H9 (cell line): ENCODE measurements around the gene DLGAP4. TPM values are rescaled to one million over a fixed set of nuclear protein-coding genes. Genes with fewer than 3 reads are reported as not detected.

ENCODE experiments used
- DNase-seq: peaks from one replicate; pipeline ENCODE4 v3.0.0-alpha.2; 2017
- H2AFZ ChIP-seq: one replicate; pipeline ENCODE4 v1.6.1; 2013; ENCODE audit warnings: mild to moderate bottlenecking, low read length, control low read depth, moderate library complexity
- H2AK5ac ChIP-seq: 2 replicates; pipeline ENCODE4 v1.6.1; 2013; ENCODE audit warnings: low read length, control low read depth, mixed read lengths; ENCODE audit not compliant: insufficient read length
- H2BK120ac ChIP-seq: one replicate; pipeline ENCODE4 v1.6.1; 2013; ENCODE audit warnings: low read depth, mild to moderate bottlenecking, low read length, control low read depth, inconsistent platforms; ENCODE audit not compliant: poor library complexity, severe bottlenecking
- H2BK12ac ChIP-seq: 2 replicates; pipeline ENCODE4 v1.6.1; 2013; ENCODE audit warnings: low read length, control low read depth, mixed read lengths, low read depth; ENCODE audit not compliant: insufficient read length
- H2BK15ac ChIP-seq: 2 replicates; pipeline ENCODE4 v1.6.1; 2013; ENCODE audit warnings: low read depth, low read length, control low read depth
- H2BK20ac ChIP-seq: one replicate; pipeline ENCODE4 v1.6.1; 2013; ENCODE audit warnings: low read depth, mild to moderate bottlenecking, low read length, control low read depth, inconsistent platforms; ENCODE audit not compliant: poor library complexity, severe bottlenecking
- H2BK5ac ChIP-seq: 2 replicates; pipeline ENCODE4 v1.6.1; 2013; ENCODE audit warnings: low read length, control low read depth, mixed read lengths; ENCODE audit not compliant: insufficient read length
- H3K14ac ChIP-seq: 2 replicates; pipeline ENCODE4 v1.6.1; 2013; ENCODE audit warnings: low read length, control low read depth; ENCODE audit not compliant: insufficient read depth
- H3K18ac ChIP-seq: 2 replicates; pipeline ENCODE4 v1.6.1; 2013; ENCODE audit warnings: low read depth, mild to moderate bottlenecking, mixed read lengths, low read length, control low read depth; ENCODE audit not compliant: insufficient read length
- H3K23ac ChIP-seq: 2 replicates; pipeline ENCODE4 v1.6.1; 2013; ENCODE audit warnings: low read length, control low read depth, mixed read lengths, low read depth; ENCODE audit not compliant: insufficient read length
- H3K23me2 ChIP-seq: 2 replicates; pipeline ENCODE4 v1.6.1; 2013; ENCODE audit warnings: low read depth, mild to moderate bottlenecking, mixed read lengths, low read length, control low read depth; ENCODE audit not compliant: insufficient read length, poor library complexity, severe bottlenecking
- H3K27ac ChIP-seq: 2 replicates; pipeline ENCODE4 v1.5.1; 2013; ENCODE audit warnings: low read length, control low read depth, mixed read lengths, low read depth; ENCODE audit not compliant: insufficient read length
- H3K27me3 ChIP-seq: 2 replicates; pipeline ENCODE4 v1.6.1; 2013; ENCODE audit warnings: low read length, control low read depth, inconsistent platforms; ENCODE audit not compliant: insufficient read depth
- H3K4ac ChIP-seq: 2 replicates; pipeline ENCODE4 v1.6.1; 2013; ENCODE audit warnings: low read depth, mild to moderate bottlenecking, control low read depth, inconsistent platforms, low read length, moderate library complexity
- H3K4me1 ChIP-seq: 2 replicates; pipeline ENCODE4 v1.6.1; 2013; ENCODE audit warnings: low read length, control low read depth, inconsistent platforms; ENCODE audit not compliant: insufficient read depth
- H3K4me2 ChIP-seq: 2 replicates; pipeline ENCODE4 v1.6.1; 2013; ENCODE audit warnings: low read length, control low read depth, mixed read lengths; ENCODE audit not compliant: insufficient read length, insufficient read depth
- H3K56ac ChIP-seq: 2 replicates; pipeline ENCODE4 v1.6.1; 2013; ENCODE audit warnings: low read depth, mild to moderate bottlenecking, mixed read lengths, low read length, control low read depth; ENCODE audit not compliant: insufficient read length
- H3K79me1 ChIP-seq: 2 replicates; pipeline ENCODE4 v1.6.1; 2013; ENCODE audit warnings: low read depth, mild to moderate bottlenecking, moderate library complexity, low read length, control low read depth, inconsistent platforms; ENCODE audit not compliant: insufficient read depth, poor library complexity, severe bottlenecking
- H3K79me2 ChIP-seq: 2 replicates; pipeline ENCODE4 v1.6.1; 2013; ENCODE audit warnings: low read length, control low read depth, inconsistent platforms; ENCODE audit not compliant: insufficient read depth
- H3K9ac ChIP-seq: 2 replicates; pipeline ENCODE4 v1.6.1; 2013; ENCODE audit warnings: low read length, control low read depth, mixed read lengths; ENCODE audit not compliant: insufficient read length; ENCODE audit errors: extremely low read depth
- H3K9me3 ChIP-seq: one replicate; pipeline ENCODE4 v1.6.1; 2013; ENCODE audit warnings: low read depth, low read length, inconsistent platforms; ENCODE audit not compliant: control insufficient read depth
- H3T11ph ChIP-seq: one replicate; pipeline ENCODE4 v1.6.1; 2013; ENCODE audit warnings: mild to moderate bottlenecking, low read length, control low read depth, inconsistent platforms
- H4K20me1 ChIP-seq: one replicate; pipeline ENCODE4 v1.6.1; 2013; ENCODE audit not compliant: control insufficient read depth, insufficient read length, insufficient read depth
- H4K5ac ChIP-seq: 2 replicates; pipeline ENCODE4 v1.6.1; 2013; ENCODE audit warnings: low read depth, mild to moderate bottlenecking, mixed read lengths, low read length, control low read depth; ENCODE audit not compliant: insufficient read length
- H4K8ac ChIP-seq: replicated peaks from 2 replicates; pipeline ENCODE4 v1.6.1; 2013; ENCODE audit warnings: low read length, control low read depth, mixed read lengths, low read depth; ENCODE audit not compliant: insufficient read length
- H4K91ac ChIP-seq: 2 replicates; pipeline ENCODE4 v1.6.1; 2013; ENCODE audit warnings: low read depth, mild to moderate bottlenecking, moderate library complexity, mixed read lengths, low read length, control low read depth; ENCODE audit not compliant: insufficient read length
- H3K27ac Mint-ChIP-seq, 3 experiments: 2 replicates in 2 of 3; 3 replicates in 1 of 3; pipeline ENCODE4 v1.8.0; 2020 to 2021; ENCODE audit warnings: mixed read lengths in 3 of 3, mild to moderate bottlenecking in 1 of 3, moderate library complexity in 1 of 3
- H3K27me3 Mint-ChIP-seq: 2 replicates; pipeline ENCODE4 v1.8.0; 2021; ENCODE audit warnings: low read depth, mild to moderate bottlenecking, moderate library complexity, mixed read lengths
- H3K36me3 Mint-ChIP-seq, 3 experiments: 2 replicates in 2 of 3; 3 replicates in 1 of 3; pipeline ENCODE4 v1.8.0; 2020 to 2021; ENCODE audit warnings: low read depth in 3 of 3, mixed read lengths in 3 of 3; ENCODE audit not compliant: insufficient read depth in 1 of 3
- H3K4me1 Mint-ChIP-seq, 2 experiments: 2 replicates each; pipeline ENCODE4 v1.8.0; 2020; ENCODE audit warnings: mixed read lengths in 2 of 2
- H3K4me3 Mint-ChIP-seq, 2 experiments: 2 replicates in 1 of 2; 3 replicates in 1 of 2; pipeline ENCODE4 v1.8.0; 2020 to 2021; ENCODE audit warnings: mild to moderate bottlenecking in 2 of 2, mixed read lengths in 2 of 2, moderate library complexity in 1 of 2
- H3K9me3 Mint-ChIP-seq, 2 experiments: 2 replicates in 1 of 2; 3 replicates in 1 of 2; pipeline ENCODE4 v1.8.0; 2020; ENCODE audit warnings: mild to moderate bottlenecking in 2 of 2, mixed read lengths in 2 of 2, moderate library complexity in 1 of 2
- CTCF ChIP-seq: fragments of 200-600 bp; sonication (generic); conservative IDR thresholded peaks from 3 replicates; pipeline ENCODE4 v1.8.0; 2021; ENCODE audit warnings: antibody characterized with exemption, mild to moderate bottlenecking
- WGBS: extraction: QIAGEN DNeasy Blood & Tissue Kit; methylation state at CpG from one replicate; pipeline ENCODE4 v1.1.7; 2013; ENCODE audit warnings: missing lambda C conversion rate, low lambda C conversion rate, mixed read lengths; ENCODE audit not compliant: insufficient read length; ENCODE audit errors: extremely low coverage; 5-methylcytosine and 5-hydroxymethylcytosine counted together
- total RNA-seq: library from RNA; stranded (reverse); gene quantifications from 2 replicates; pipeline ENCODE4 v1.2.1, GENCODE V29; 2021

Gene DLGAP4
- total RNA-seq, 1 experiment from 2014 or later: 48.0 TPM

- no peak overlapping the region for H2AFZ ChIP-seq
- H3K23me2 ChIP-seq: no peaks in the 10 kb centered on the region
- H4K8ac ChIP-seq: no peak overlapping the region
- H4K91ac ChIP-seq: no peak overlapping the region
- Mint-ChIP-seq H3K27me3 (no peaks in the 10 kb centered on the region; the same call in 1 of the 2 replicates), H3K27ac (peak overlapping the region in 1 of 3 experiments; percentile 60; a peak in 1 of 7 replicates), H3K36me3 (peaks cover 4 to 18% (median 14%) of the 10 kb centered on the region in 3 experiments; a peak in 5 of 7 replicates), H3K9me3 (no peaks in the 10 kb centered on the region), H3K4me3 (peak overlapping the region in 1 of 2 experiments; percentile 8; a peak in 2 of 5 replicates), H3K4me1 (peaks cover 16 to 22% of the 10 kb centered on the region in 2 experiments)
- no peak overlapping the region for H3K18ac ChIP-seq
- peaks cover 5% of the 10 kb centered on the region; the same call in 1 of the 2 replicates for H3K4me1 ChIP-seq
- H3K14ac ChIP-seq: no peak overlapping the region
- no peak overlapping the region for H3K4me2 ChIP-seq
- TF ChIP-seq CTCF: no peak
- no peak overlapping the region for H2BK12ac ChIP-seq
- H2BK15ac ChIP-seq: no peak overlapping the region
- no peaks in the 10 kb centered on the region; the same call in 1 of the 2 replicates for H3K79me2 ChIP-seq
- no peak overlapping the region for H3K9ac ChIP-seq
- H2BK20ac ChIP-seq: no peak overlapping the region
- no peak overlapping the region for H3K23ac ChIP-seq
- no peak overlapping the region for H4K5ac ChIP-seq
- no peak overlapping the region for H3K4ac ChIP-seq
- H2BK5ac ChIP-seq: no peak overlapping the region
- H2AK5ac ChIP-seq: no peak overlapping the region
- H3K27me3 ChIP-seq: no peaks in the 10 kb centered on the region
- H3K79me1 ChIP-seq: no peaks in the 10 kb centered on the region
- no CpG with 5 or more reads among the region's 7 CpGs for WGBS
- H3K56ac ChIP-seq: no peak overlapping the region
- no peaks in the 10 kb centered on the region for H3K9me3 ChIP-seq
- H3K27ac ChIP-seq: no peak overlapping the region
- no peaks in the 10 kb centered on the region for H4K20me1 ChIP-seq
- no peak overlapping the region for H2BK120ac ChIP-seq
- no peak overlapping the region for H3T11ph ChIP-seq
- no peak for DNase-seq
These were observed 45.8 kb upstream of the DLGAP4 start for GRCh38 chr20:36260316-36260715.
